ENCODE results near the gene MAP2K5.

Gene MAP2K5

GRCh38 chr15:67542420-67543347 is at the start of gene MAP2K5:
TSS of gene MAP2K5 (plus strand) at chr15:67542703. CDS start at chr15:67543336, 633 bp downstream.
- DNase-seq: peak; percentile 13

- no peak for DNase-seq
Observed at GRCh38 chr15:67495585-67495984, 46.9 kb upstream of the MAP2K5 start.

DNA sequence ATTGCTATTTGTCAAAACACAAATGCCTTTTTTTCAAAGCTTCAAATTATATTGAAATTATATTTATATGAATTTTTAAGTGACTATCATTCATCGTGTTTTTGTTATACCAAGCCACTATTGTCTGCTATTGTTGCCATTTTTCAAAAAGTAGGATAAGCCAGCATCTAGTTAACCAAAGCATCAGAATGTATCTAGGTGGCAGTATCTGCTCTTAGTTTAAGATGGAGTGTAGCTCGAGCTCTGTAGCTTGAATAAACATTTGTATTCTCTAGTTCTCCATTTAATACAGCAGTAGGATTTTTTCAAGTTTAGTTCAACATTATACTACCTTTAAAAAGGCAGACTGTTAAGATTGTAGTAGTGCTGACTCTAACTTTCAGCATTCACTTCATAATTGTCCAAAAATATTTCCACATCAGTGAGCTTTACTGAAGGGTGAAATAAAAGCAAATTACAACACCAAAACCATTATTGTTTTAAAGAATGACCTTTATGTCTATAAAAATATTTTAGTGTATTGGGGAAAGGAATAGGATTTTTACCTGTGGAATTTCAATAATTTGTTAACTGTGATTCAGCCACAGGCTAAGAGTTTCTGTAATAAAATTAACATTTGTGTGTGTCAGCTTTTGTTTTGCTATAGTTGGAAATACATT is 41.2 kb upstream of the MAP2K5 start:
- peak; percentile 24 for DNase-seq

DNA sequence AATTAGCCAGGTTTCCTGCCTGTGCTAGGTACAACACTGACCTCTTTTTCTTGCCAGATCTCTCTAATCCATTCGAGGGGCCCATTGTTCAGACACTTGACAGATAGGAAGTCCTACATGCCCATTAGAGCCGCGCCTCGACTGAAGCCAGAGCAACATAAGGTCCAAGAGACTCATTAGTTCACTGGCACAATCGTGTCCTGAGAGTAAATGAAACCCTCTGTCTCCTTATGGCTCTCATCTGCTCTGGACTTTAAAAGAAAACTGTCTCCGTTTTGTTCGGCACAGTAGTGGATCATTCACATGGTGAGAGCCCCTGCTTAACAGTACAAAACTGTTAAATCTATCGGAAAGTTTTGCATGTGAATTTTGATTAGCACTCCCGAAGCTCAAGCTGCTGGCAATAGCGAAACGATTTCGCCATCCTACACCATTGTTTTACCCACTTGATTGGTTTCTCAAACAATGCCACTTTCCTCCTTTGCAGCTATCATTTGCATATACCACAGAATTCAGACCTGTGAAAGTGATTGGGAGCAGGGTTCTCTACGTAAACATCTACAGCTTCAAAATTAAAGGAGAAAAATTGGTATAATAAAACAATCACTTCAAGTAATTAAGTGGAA is 40.6 kb upstream of the MAP2K5 start:
- DNase-seq: peak; percentile 80

GRCh38 chr15:67504056-67504455 is 38.4 kb upstream of the MAP2K5 start:
- DNase-seq: no peak

GRCh38 chr15:67504796-67505195 is 37.7 kb upstream of the MAP2K5 start:
- DNase-seq: no peak

DNA sequence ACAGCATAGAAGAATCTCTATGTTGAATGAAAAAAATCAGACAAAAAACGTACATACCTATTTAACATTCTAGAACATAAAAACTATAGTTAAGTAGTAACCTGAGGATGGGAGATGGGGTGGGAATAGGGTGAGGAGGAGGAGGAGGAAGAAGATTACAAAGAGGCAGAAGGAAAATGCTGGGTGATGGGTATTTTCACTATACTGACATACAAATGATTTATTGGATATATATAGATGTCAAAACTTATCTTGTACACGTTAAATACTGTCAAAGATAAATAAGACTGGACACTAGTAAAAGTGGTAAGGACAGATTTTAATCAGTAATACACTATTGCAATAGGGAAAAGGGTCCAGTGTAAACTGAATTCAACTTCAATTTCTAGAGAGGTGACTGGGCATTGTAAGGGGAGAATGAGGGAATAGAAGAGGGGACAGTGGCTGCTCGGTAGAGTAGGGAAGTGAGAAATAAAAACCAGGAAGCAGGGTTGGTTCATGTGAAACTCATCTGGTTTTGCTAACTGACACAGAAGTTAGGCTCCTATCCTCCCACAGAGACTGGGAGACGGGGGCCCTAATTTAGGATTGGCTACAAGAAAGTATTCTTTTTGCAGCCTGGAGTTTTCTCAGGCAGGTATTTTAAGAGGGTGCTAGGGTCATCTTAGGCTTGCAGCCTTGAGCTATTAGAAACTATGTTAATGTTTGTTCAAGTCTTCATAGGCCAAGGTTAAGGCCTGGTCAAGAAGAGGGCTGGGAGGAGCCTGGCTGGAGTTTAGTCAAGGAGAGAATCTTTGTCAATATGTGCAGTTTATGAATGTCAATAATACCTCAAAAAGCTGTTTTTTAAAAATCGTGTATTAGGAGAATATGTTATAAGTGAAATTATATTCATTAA is 36.6 kb upstream of the MAP2K5 start:
- no peak for DNase-seq

DNA sequence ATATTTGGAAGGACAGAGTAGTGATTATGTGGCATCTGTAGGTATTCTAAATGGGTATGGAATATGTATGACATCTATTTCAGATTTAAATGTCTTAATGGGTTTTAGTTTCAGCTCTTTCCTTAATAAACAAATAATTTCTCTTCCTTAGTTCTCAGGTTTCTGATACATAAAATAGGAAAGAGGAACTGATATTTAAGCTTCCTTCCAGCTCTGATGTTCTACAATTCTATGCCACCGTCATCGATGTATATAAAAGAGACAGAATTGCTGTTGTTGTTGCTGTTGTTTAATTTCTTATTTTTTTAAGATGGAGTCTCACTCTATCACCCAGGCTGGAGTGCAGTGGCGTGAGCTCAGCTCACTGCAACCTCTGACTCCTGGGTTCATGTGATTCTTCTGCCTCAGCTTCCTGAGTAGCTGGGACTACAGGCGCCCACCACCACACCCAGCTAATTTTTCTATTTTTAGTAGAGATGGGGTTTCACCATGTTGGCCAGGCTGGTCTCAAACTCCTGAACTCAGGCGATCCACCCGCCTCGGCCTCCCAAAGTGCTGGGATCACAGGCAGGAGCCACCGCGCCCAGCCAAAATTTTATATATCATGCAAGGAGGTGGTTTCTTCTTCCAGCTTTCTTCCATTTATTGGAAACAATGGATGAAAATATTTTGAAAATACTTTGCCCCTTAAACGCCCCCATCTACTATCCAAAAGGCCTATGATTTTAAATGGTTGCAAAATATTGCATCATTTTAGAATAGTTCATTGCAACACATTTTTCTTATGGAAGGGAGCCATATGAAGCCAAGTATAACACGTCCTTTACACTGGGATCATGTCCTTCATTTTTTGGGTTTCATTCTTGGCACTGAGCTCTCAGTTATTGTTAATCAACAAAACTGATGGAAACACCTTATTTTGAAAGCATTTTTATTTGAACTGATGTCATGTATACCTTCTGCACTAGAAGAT is 35.4 kb upstream of the MAP2K5 start:
- no peak for DNase-seq

DNA sequence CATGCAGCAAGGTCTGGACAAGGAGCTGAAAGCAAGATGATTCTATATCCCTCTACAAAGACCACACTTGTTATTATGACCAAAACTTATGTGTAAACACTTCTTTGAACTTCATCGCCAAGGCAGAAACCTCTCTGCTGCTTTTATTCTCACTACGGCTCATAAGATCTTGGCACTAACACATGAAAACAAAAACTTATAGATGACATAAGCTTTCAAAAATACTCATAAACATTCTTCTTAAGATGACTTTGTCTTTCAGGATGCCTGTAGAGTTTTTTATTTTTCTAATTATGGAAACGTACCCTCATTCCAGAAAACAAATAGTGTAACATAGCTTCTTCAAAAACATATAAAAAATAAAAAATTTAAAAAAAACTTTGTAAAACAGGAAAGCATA is 34.1 kb upstream of the MAP2K5 start:
- DNase-seq: no peak

GRCh38 chr15:67509918-67510317 is 32.6 kb upstream of the MAP2K5 start:
- DNase-seq: no peak

GRCh38 chr15:67510597-67511190 is 31.8 kb upstream of the MAP2K5 start:
- DNase-seq: no peak

GRCh38 chr15:67511606-67512005 is 30.9 kb upstream of the MAP2K5 start:
- DNase-seq: no peak

DNA sequence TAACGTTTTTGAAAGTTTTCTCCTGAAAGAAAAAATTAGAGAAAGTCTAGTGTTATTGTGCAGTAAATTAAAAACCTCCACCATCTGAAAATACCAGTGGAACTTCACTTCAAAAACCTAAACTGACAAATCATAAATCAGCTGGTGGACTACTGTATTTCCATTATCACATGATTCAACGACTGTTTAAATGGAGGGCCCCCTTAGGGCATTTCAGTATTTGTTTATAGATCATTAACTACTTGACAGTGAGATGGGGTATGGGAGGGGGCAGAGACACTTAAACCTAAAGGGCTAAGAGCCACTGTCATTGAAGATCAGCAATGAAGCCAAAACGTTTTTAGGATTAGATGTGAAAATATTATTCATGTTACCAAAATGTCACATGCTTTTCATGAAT is 30.4 kb upstream of the MAP2K5 start:
- DNase-seq: no peak

GRCh38 chr15:67512933-67513714 is 29.4 kb upstream of the MAP2K5 start:
- DNase-seq: no peak

DNA sequence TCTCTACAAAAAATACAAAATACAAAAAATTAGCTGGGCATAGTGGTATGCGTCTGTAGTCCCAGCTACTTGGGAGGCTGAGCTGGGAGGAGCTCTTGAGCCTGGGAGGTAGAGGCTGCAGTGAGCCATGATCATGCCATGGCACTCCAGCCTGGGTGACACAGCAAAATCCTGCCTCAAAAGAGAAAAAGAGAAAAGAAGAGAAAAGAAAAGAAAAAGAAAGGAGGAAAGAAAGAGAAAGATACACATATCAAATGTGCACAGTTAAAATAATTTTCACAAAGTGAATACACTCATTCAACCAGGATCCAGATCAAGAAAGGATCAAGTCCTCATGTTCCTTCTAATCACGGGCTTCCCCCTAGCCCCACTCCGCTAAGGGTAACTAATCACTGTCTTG is 27.4 kb upstream of the MAP2K5 start:
- no peak for DNase-seq

- no peak for DNase-seq
Observed at GRCh38 chr15:67515557-67515956, 26.9 kb upstream of the MAP2K5 start.

- no peak for DNase-seq
Observed at GRCh38 chr15:67520321-67521028, 22.0 kb upstream of the MAP2K5 start.

GRCh38 chr15:67521029-67521782 is 21.3 kb upstream of the MAP2K5 start, which contains the start of gene C15orf61:
TSS of gene C15orf61 (plus strand) at chr15:67521131. CDS start at chr15:67521249, 118 bp downstream.
- peak; percentile 29 for DNase-seq
